SH-SY5Y (cell line): ENCODE results near the gene MED27.

Experiments
- GATA2 ChIP-seq: IDR thresholded peaks from 2 replicates; pipeline ENCODE4 v1.6.1; 2011; ENCODE audit warnings: mild to moderate bottlenecking, low read depth, low read length
- GATA3 ChIP-seq: IDR thresholded peaks from 2 replicates; pipeline ENCODE4 v1.6.1; 2011; ENCODE audit warnings: low read depth, mild to moderate bottlenecking, low read length, moderate library complexity

DNA sequence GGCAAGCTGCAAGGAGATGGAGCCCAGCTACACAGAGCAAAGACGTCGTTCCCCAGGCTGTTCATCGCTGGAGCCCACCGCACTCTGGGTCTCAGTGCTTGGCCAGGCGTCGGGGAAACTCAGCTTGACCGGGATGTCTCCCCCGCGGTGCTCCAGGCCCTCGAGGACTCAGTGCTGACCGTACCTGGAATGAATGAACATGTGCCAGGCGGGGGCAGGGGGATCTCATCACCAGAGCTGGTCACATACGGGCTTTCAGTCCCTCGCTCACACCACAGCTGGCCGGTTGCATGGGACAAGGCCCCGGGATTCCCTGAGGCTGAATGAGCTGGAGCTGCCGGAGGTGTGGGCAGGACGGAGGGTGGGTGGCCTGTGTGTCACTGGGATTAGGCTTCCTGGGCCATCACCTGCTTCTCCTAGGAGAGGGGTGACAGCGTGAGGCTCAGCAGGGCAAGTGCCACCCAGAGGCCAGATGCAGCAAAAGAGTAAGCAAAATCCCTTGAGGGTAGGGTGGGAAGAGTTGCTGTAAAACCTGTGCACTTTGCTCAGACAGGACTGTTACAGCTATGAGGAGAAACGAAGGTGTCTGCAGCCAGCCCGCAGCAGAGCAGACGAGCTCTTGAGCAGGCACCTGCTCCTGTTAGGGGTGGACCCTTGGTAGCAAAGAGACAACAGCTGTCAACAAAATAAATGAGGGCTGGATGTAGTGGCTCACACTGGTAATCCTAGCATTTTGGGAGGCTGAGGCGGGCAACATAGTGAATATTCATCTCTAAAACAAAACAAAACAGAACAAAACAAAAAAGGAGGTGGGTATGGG, 269.1 kb downstream of the MED27 start:
- no peak for TF ChIP-seq GATA2
- no peak for TF ChIP-seq GATA3
